GM18498 (cell line): ENCODE results near the gene NES.

Source experiments
- ATAC-seq: cut with Tn5 transposase; IDR thresholded peaks from one replicate; pipeline ENCODE4 v1.9.1; 2021; ENCODE audit warnings: mild to moderate bottlenecking, moderate library complexity; ENCODE audit not compliant: unreplicated experiment

Gene NES

DNA sequence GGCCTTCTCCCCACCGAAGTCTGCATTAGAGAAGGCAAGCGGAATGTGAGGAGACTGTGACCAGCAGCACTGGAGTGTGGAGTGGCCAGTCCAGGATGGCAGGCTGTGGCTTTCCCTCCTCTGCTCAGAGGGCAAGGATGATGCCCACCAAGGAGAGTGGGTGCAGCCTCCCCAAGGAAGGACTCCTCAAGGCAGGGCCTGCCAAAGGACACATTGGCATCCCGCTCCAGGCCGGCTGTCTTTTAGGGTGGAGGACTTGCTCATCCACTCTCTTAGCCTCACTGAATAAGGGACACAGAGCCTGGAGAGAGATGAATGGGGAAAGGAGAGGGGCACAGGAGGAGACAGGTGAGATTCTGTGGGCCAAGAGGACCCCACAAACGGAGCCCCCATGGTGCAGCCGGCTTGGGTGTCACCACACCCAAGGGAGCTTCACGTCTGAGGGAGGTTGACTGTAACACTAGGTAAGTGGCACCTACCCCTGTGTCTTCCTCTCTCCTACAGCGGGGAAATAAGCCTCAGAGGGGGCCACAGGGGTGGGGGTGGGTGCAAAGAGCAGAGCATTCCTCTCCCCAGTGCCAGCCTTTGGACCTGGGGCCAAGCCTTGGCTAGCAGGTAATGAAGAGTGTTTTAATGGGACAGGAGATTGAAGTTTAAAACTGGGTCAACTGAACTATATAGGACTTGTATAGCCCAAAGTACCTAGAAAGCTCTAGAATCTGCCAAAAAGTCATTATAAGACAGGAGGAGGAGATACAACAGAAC is 4.2 kb upstream of the NES start:
- no peak for ATAC-seq

DNA sequence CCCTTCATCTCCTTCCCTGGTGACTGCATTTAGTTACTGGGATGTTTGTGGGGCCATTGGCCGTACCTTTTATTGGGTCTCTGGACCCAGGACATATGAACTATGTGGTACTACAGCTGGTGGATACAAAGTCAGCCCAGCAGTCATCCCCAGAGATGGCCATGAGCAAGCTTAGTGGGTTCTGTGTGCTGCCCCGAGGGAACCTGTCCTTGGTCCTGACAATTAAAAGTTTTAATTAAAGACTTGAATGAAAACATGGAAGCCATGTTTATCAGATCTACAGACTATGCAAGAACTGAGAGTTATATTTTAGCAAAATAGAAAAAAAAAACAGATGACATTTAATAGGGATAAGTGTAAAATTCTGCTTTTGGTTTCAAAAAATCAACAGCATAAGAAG is 2.8 kb upstream of the NES start:
- no peak for ATAC-seq

GRCh38 chr1:156677616-156678596 is 699 bp upstream of the NES start:
- no peak for ATAC-seq

DNA sequence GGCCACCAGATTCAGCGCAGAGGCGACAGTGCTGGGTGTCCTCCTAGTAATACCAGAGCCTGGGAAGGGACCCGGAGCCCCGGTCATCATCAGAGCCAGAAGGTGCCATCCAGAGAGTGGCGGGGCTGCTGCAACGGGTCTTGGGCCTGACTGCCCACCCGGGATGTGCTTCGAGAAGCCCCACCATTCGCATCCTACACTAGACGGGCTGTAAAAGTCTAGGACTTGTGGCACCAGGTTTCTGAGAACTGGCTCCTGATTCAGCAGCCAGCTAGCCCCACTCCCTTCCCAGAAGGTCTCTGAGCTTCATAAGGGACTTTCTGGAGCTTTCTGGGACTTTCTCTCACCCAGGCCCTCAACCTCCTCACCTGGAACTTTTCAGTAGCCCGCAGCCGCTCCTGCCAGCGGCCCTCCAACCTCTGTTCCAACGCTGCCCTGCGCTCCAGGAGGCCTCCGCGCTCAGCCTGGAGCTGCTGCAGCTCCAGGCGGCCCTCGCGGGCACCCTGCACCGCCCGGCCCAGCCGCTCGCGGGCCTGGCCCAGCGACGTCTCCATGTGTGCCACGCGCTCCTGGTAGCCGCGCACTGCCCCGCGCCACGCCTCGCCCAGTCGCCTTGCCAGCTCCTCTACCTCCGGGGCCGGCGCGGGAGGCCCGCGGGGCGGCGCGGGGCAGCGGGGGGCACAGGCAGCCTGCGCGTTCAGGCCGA is 940 bp downstream of the NES start:
- no peak for ATAC-seq

DNA sequence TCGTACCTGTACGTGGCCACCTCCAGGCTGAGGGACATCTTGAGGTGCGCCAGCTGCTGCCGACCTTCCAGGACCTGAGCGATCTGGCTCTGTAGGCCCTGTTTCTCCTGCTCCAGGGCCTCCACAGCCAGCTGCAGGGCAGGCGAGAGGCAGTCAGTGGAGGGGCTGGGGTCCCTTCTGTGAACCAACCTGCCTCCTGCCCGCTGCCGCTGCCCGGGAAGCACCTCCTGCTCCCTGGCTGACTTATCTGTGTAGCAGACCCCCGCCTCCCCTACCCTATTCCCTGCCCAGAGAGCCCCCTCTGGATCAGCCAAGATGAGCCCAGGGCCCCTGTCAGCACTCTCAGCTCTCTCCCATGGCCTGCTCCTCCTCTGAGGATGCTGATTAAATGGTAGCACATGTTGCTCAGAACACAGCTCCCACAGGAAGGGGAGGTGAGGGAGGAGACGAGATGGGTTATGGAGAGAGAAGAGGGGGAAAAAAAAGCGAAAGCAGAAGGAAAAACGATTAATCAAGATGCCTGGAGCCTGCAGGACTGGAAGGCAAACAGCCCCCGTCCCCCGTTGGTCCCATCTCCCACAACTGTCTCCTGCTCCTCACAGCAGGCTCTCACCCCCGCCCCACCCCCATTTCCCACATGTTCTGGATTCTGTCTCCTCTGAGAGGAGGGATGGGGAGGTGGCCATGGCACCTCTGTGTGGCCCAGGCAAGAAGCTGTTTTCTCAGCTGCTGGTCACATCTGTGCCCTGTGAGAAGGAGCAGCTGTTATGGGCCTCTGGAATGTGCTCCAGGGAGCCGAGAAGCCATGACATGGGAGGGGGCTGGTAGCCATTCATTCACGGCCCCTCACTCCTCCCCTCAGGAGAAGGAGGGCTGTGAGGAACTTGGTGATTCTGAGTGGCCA is 1.7 kb downstream of the NES start:
- ATAC-seq = no peak

- ATAC-seq = no peak
Observed at GRCh38 chr1:156673387-156674121, 3.7 kb downstream of the NES start.

GRCh38 chr1:156671804-156672203 is 5.4 kb downstream of the NES start:
- no peak for ATAC-seq

- no peak for ATAC-seq
Observed at GRCh38 chr1:156670791-156671190, 6.4 kb downstream of the NES start.

DNA sequence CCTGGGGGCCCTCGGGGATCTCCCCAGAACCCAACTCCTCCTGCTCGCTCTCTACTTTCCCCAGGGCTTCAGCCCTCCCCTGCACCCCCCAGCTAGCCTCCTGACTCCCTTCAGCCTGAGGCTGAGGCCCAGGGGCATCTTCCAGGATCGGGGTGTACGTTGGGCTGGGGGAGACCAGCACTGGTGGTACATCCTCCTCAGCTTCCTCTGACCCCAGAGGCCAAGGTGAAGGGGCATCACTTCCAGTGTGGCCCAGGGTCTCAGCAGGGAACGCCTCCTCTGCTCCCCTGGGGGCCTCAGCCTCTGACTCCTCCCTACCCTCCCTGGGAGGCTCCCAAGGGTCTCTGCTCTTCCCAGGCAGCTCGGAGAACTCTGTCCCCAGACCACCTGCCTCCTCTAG is 6.8 kb downstream of the NES start:
- no peak for ATAC-seq

- no peak for ATAC-seq
Observed at GRCh38 chr1:156669794-156670193, 7.4 kb downstream of the NES start.

DNA sequence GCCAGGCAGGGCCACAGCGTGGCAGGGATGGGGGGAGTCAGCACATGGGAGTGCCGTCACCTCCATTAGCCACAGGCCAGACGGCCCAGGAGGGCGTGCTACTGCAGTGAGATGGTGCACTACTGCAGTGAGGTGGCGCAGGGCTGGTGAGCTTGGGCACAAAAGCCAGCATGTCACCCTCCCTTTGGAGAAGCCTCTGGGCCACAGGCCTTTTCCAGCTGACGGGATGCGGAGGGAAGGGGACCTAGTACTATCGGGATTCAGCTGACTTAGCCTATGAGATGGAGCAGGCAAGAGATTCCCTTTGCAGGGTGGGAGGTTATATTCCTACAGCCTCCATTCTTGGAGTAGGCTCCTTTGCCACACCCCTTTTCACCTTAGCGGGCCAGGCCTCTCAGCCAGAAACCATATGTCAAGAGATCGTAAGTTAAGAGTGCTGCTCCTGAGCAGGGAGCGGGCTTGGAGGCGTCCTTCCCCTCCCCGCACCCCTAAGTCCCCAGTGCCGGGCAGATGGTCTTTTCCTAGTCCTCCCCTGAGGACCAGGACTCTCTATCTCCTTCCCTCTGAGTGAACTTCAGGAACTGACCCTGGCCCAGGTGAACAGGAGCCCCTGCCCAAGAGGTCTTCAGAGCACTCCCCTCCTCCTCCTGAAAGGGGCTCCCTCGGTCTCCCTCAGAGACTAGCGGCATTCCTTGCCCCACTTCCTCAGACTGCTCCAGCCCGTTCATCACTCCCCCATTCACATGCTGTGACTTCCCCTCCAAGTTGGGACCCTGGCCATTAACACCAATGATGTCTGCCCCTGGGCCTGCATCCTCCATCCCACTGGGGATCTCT is 8.2 kb downstream of the NES start:
- no peak for ATAC-seq

GRCh38 chr1:156667968-156668709 is 9.1 kb downstream of the NES start:
- ATAC-seq = no peak

DNA sequence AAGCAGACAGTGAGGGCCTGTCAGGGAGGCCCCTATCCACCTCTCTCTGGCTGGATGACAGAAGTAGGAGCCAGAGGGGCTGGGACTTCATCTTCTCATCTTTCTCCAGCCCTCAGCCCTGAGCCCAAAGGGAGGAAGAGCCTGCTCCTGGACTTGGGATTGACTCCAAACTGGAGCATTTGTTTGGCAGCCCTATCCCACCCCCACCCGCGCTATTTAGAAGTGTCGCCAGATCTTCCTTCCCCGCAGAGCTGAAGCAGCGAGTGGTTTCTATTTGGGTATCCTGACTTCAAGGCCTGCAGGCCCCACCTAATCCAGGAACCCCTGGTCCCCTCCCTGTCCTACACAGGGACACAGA is 9.6 kb downstream of the NES start:
- no peak for ATAC-seq

DNA sequence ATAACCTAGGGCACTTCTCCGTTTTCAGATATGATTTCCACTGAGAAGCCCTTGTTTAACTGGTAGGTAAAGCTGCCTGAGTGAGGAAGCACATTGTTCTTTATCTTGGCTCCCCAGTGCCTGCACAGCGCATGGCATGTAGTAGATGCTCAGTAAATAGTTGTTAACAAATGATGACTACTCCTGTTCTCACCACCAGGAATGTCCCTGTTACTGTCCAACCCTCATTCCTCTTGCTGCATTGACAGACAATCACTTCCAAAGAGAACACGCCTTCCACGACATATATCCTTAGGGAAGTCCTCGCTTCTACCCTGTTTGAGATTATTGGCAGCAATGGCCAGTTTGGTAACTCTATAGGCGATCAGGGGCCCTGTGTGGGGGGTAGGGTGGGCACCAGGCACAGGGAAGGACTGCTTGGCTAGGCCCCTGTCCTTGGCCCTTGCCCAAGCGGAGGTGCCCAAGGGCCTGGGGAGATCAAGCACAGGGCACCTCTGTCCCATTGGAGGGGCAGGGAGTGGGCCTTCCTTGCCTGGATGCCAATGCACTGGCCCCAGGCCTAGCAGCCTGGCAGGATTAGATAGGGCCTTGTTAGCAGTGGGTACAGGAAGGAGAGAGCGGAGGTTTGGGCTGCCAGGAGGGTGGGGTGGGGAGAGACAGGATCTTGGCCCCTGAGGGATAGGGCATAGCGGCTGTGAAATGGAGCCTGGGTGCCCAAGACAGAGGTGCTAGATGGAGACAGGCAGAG is 10.2 kb downstream of the NES start:
- ATAC-seq = no peak

DNA sequence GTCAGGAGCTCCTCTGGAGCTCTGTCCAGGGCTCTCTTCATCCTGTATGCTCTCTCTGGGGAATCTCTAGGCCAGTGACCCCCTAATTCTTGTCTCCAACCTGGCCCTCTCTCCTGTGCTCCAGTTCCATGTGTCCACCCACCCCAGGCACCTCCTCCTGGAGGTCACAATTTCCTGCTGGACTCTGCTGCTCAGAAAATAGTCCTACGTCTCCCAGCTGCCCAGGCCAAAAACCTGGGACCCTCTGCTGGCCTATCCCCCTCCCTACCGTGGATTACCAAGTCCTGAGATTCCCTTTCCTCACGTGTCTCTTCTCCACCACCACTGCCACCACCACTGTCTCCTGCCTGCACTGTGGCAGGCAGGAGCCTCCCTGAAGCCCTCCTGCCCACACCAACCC is 11.7 kb downstream of the NES start:
- ATAC-seq = no peak

- no peak for ATAC-seq
Observed at GRCh38 chr1:156664767-156665411, 12.3 kb downstream of the NES start.
